ENCODE data around the gene ATG2B.

The ATG2B gene, protein sequence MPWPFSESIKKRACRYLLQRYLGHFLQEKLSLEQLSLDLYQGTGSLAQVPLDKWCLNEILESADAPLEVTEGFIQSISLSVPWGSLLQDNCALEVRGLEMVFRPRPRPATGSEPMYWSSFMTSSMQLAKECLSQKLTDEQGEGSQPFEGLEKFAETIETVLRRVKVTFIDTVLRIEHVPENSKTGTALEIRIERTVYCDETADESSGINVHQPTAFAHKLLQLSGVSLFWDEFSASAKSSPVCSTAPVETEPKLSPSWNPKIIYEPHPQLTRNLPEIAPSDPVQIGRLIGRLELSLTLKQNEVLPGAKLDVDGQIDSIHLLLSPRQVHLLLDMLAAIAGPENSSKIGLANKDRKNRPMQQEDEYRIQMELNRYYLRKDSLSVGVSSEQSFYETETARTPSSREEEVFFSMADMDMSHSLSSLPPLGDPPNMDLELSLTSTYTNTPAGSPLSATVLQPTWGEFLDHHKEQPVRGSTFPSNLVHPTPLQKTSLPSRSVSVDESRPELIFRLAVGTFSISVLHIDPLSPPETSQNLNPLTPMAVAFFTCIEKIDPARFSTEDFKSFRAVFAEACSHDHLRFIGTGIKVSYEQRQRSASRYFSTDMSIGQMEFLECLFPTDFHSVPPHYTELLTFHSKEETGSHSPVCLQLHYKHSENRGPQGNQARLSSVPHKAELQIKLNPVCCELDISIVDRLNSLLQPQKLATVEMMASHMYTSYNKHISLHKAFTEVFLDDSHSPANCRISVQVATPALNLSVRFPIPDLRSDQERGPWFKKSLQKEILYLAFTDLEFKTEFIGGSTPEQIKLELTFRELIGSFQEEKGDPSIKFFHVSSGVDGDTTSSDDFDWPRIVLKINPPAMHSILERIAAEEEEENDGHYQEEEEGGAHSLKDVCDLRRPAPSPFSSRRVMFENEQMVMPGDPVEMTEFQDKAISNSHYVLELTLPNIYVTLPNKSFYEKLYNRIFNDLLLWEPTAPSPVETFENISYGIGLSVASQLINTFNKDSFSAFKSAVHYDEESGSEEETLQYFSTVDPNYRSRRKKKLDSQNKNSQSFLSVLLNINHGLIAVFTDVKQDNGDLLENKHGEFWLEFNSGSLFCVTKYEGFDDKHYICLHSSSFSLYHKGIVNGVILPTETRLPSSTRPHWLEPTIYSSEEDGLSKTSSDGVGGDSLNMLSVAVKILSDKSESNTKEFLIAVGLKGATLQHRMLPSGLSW (N-terminal part only)

DNA sequence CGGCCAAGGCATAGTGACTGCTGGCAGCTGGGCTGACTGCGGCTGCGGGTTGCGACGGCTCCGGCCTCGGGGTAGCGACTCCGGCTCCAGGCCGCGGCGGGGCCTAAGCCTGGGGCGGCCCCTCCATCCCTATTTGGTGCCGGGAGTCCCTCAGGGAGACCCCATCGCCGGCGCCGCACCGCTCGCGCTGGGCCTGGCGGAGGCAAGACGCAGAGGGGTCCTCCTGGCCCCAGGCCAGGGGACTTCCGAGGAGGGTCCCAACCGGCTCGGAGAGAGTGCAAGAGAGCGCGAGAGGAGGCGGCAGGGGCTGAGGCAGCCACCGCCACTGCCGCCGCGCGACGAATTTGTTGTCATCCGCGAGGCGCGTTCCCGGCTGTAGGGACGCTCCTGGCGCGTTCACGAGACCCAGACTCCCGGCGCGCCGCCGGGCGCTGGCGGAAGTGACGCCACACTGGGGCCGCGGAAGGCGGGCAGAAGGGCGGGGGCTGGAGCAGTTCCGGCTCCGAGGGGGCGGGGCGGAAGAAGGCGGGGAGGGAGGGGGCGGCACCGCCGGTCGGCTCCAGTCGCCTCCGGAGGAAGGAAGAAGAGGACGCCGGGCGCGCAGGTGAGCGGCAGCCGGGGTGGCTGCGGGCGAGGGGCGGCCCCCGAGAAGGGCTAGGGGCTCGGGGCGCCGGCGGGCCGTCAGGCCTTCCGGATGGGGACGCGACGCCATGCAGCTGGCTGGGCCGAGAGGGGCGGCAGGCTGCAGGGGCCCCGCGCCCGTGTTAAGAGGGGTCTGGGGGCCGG is at the start of gene ATG2B, which contains the start of gene GSKIP:
Gene ATG2B, minus strand, starts transcription at position 377 of the 786 bp plus-strand sequence. Its CDS starts 365 bp downstream, at position 12.
Gene GSKIP, plus strand, starts transcription at position 562 of the 786 bp plus-strand sequence. CDS start 18,722 bp downstream, outside the sequence.
- peak; percentile 86 to 96 for DNase-seq

GRCh38 chr14:96410119-96410518 is 47.0 kb upstream of the ATG2B start:
- no peak for DNase-seq

DNA sequence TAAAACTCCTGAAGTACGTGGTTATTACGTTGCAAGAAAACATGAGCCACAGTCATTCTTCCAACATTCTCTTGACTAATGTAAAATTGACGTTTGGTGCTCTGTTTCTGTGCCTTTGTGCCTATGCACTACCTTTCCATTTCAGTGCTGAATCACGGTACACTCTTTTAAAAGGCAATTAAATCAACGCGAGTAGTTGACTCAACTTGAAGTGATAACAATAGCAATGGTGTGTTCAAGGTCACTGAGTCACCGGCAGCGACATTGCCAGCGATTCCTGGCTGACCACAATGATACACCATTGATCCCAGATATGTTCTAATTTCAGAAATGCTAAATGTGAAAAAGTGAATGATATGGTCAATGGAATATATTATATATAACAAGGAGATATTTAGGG is 46.6 kb upstream of the ATG2B start:
- DNase-seq, result no peak

DNA sequence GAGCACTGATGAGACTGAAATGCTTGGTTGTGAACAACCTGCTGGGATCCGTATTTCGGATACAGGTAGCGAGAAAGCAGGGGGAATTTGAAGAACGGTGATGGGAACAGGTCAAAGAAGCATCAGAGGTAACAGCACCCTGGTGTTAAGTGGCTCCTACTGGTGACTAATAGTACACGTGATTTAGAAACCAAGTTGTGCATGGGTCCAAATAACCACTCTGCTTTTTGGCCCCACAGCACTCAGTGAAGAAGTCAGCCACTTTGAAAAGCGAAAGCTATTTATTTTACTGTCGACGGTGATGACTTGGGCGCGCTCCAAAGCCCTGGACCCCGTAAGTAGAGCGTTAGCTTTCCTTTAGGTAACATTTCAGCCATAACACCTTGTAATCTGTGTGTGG is 45.5 kb upstream of the ATG2B start:
- no peak for DNase-seq

GRCh38 chr14:96407935-96408570 is 44.9 kb upstream of the ATG2B start:
- DNase-seq, result no peak

DNA sequence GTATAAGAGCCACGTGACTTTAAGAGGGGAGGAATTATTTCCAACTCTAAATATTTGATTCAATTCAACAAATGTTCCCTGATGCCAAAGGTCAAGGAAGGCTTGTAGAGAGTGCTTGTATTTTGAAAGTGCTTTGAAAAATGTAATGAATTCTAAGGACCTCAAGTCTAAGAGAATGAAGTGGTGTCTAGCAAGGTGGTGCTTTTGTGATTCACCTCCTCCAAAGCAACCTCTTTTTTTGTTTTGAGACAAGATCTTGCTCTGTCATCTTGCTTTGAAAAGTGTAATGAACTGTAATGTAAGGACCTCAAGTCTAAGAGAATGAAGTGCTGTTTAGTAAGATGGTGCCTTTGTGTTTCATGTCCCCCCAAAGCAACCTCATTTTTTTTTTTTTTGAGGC is 42.5 kb upstream of the ATG2B start:
- no peak for DNase-seq

DNA sequence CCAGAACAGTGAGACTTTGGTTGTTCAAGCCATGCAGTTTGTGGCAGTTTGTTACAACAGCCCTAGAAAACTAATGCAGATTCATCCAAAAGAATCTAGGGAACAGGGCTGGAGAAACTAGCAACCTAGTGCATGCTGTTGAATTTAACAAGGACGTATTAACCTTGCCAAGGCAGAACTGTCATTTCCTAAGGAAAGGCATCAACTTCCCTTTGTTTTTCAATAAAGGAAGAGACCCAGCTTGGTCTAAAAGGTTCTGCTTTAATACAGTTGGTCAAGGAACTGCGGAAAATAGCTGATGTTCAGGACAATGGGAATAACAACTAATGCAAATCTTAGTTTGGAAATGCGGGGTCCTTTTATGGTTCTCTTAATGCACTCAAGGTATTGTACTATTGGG is 40.3 kb upstream of the ATG2B start:
- DNase-seq, result no peak

DNA sequence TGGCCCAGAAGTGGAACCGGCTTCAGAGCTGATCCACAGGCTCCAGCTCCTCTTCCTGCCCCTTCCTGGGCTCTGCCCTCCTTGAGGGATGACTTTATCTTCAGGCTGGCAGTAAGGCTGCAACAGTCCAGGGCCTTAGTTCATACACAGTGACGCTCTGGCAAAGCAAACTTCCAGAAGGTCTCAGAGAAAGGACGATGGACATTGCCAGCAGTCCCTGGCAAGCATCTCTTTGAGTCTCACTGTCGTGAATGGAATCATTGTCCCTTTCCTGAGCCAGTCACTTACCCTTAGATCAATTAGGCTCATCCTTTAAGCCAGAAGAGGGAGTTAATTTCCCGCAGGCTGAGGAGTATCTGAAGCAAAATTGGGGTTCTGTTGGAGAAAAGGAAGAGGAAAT is 37.4 kb upstream of the ATG2B start:
- DNase-seq, result no peak

GRCh38 chr14:96399405-96399804 is 36.3 kb upstream of the ATG2B start:
- no peak for DNase-seq

- no peak for DNase-seq
Measured at GRCh38 chr14:96398921-96399320, 35.8 kb upstream of the ATG2B start.

GRCh38 chr14:96398432-96398831 is 35.3 kb upstream of the ATG2B start:
- DNase-seq, result no peak

GRCh38 chr14:96394047-96394815 is 31.1 kb upstream of the ATG2B start:
- no peak for DNase-seq

DNA sequence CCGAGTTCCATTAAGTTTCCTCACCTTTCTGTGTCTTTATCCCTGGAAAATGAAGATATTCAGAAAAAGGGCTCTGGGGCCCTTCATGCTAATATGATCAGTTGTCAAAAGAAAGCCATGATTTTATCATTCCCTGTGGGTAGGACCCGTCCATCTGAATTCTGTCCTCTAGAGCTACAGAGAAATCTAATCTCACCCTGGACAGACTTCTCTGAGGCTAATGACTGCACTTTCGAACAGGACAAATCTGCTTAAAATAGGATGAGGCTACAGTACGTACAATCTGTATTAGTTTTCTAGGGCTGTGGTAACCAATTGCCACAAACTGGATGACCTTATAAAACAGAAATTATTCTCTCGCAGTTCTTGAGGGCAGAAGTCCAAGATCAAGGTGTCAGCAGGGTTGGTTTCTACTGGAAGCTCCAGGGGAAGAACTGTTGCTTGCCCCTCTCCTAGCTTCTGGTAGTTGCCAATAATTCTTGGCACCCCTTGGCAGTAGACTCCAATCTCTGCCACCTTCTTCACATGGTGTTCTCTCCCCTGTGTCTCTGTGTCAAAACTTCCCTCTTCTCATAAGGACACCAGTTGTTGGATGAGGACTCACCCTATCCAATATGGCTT is 30.0 kb upstream of the ATG2B start:
- DNase-seq, result no peak

DNA sequence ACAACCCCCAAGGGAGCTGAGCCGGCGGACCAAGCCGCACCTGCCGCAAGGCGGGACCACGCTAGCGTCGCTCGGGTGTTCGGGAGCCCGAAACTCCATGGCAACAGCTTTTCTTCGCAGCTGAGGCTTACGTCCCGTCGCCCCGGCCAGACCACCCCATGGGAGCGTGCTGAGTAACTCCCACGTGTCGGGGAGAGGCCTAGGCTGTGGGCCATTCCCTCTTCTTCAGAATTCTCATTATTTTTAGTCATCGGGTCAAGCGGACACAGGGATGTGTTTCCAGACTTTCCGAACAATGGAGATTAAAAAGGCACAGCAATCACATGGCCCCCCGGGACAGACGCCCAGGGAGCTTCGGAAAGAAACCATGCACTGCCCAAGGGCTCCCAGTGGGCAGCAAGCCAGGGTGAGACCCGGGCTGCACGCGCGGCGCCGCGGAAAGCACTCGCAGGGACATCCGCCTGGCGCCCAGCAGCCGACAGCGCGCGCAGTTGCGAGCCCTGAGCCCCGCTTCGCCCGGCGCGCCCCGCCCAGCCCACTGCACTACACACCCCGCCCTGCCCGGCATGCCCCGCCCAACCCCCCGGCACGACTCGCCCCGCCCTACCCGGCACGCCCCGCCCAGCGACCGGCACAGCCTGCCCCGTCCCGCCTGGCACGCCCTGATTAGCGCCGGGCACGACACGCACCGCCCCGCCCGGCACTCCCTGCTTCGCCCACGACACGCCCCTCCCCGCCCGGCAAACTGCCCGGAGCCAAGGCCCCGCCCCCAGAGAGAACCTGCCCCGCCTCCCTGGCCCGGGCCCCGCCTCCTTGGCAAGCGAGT is 28.4 kb upstream of the ATG2B start:
- DNase-seq, result peak; percentile 82 to 97

DNA sequence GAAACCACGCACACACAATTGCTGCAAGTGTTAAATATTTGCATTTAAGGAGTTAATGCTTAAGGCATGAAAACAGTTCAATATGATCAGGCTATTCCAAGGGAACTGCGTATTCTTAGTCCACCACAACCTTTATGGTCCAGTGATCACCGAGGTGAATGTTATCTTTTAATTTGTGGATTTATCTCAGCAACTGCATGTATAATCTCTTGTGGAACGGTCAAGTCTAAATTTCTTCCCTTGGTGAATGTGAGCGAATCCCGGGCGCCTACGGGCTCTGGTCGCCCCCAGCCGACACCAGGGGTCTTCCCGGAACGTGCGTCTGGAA is 27.8 kb upstream of the ATG2B start:
- no peak for DNase-seq

DNA sequence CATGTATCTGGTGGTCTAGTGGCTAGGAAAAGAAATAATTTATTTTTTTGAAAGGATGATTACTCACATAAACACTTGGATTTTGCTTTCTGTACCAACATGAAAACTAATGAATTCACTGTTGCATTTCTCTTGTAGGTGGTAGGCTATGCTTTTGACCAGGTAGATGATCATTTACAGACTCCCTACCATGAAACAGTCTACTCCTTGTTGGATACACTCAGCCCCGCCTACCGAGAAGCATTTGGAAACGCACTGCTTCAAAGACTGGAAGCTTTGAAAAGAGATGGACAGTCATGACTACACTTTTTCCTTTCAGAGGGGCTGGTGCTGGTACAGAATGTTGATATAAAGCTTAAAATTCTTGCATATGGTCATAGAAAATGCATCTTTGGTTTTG is 22.2 kb upstream of the ATG2B start:
- DNase-seq, result no peak

DNA sequence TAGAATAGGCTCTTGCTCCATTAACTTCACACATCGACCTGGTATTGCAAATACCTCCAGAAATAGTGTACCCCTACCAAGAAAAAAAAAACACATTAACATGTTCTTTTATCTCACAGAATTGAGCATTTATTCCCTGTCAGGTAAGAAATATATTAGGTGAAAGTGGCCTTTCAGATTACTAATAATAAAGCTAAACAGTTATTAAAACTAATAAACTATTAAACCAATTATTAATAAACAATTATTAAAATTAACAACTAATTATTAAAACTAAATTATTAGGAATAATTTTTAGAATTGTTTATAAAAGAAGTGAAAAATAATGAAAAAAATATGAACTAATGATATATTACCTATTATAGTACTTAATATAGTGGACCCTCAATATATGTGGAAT is 21.6 kb upstream of the ATG2B start:
- DNase-seq, result no peak

DNA sequence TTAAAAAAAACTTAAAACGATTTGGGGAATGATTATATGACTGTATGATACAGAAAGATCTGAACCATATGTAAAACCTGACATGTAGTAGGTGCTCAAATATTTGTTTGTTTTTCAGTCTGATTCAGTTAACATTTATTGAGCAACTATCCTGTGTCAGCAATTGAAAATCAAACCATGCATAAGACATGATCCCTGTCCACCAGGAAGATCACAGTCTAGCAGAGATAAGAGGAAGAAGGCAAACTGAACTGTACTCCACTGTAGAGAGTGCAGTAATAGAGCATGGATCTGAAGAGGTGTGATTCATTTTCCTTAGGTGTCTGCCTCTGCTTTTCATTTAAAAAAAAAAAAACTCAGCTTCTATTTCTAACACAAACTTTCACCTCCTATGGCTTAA is 20.9 kb upstream of the ATG2B start:
- DNase-seq, result no peak

DNA sequence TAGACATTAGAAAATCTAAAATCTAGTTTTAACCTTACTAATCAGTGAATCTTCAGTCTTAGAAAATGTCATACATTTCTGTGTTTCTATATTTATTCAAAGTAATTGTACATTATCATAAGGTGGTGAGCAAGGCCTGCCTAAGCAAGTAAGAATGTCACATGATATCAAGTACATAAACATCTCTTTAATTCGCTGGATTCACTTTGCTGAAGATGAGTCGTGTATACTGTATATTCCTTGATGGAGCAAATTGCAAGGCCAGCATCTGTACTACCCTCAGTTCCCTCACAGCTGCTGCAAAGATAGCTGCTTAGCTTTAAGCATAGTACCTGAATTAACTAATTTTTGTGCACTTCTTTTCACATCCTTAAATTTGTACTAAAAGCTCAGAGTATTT is 20.3 kb upstream of the ATG2B start:
- no peak for DNase-seq

DNA sequence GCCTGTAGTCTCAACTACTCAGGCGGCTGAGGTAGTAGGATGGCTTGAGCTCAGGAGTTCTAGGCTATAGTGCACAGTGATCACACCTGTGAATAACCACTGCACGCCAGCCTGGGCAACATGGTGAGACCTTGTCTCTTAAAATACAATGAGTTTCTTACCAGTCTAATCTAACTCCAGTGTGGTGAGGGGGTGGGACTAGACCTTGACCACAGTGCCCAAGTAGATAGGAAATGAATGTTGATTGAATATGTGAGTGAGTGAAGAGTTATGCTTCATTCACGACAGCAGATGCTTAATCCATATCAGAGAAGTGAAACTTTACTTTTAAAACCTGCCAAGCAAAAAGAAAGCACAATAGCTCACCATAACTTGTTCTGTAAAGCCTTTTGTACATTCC is 17.6 kb upstream of the ATG2B start:
- no peak for DNase-seq

All from NCI-H446 (cell line).